HG03135 (cell line): Measurements from ENCODE around the gene NOP9.
"Not testable (repeated sequence)": the region's sequence is repeated elsewhere in the genome, so short reads cannot be mapped to it uniquely, and the experiment has no call there.

Experiments used
- ATAC-seq: cut with Tn5 transposase; IDR thresholded peaks from one replicate; pipeline ENCODE4 v1.9.1; 2021; ENCODE audit warnings: mild to moderate bottlenecking, moderate library complexity; ENCODE audit not compliant: unreplicated experiment

The NOP9 gene

DNA sequence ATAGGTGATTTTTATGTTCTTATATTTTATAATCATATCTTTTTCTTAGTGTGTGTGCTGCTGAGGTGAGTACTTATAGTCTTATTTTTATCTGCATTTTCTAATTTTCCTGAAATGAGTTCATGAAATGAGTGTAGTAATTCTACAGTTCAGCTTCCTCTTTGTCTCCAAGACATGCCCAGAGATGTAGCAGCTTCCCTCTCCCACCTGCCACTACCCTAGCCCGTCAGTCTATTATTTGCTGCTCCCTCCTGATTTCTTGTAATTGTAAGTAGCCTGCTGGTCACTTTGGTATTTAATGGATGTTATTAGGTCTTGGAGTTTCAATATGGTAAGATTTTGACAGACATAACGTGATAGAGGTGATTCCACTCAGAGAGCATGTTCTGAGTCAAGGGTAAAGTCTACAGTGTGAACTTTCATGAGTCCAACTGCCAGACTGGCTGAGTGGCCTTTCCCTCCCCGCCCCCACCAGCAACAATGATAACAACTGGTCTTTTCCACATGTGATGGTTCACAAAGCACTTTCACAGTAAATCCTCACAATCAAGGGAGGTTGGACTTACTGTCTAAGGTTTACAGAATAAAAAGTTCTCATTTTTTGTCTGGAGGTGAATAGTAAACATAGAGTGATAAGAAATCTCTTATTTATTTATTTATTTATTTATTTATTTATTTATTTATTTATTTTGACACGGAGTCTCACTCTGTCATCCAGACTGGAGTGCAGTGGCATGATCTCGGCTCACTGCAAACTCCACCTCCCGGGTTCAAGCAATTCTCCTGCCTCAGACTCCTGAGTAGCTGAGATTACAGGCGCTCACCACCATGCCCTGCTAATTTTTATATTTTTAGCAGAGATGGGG, 44.4 kb downstream of the NOP9 start:
- ATAC-seq = no peak

DNA sequence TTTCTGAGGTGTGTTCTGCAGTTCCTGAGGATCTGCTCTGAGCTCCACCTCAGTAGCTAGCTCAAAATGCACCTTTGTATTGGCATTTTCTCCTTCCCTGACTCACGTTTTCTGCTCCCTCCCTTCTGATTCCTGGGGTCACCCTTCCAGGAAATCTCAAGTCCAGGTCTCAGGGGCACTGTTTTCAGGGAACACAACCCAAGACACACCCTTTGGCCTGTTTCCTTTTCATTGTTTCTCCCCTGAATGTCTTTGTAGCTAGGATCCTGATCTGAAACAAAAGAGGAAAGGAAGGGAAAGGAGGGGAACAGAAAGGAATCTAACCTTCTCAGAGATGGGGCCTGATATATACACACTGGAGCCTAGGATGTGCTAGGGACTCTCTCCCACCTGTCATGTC, 47.5 kb downstream of the NOP9 start:
- no peak for ATAC-seq

DNA sequence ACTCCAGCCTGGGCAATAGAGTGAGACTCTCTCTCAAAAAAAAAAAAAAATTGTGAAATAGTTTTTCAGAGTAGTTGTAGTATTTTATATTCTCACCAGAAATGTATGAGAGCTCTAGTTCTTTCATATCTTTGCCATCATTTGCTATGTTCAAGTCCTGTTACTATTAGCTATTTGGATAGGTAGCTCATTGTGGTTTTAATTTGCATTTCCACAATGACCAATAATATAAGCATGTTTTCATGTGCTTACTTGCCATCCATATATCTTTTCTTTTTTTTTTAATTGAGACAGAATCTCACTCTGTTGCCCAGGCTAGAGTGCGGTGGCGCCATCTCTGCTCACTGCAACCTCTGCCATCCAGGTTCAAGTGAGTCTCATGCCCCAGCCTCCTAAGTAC, 48.5 kb downstream of the NOP9 start:
- ATAC-seq = no peak

DNA sequence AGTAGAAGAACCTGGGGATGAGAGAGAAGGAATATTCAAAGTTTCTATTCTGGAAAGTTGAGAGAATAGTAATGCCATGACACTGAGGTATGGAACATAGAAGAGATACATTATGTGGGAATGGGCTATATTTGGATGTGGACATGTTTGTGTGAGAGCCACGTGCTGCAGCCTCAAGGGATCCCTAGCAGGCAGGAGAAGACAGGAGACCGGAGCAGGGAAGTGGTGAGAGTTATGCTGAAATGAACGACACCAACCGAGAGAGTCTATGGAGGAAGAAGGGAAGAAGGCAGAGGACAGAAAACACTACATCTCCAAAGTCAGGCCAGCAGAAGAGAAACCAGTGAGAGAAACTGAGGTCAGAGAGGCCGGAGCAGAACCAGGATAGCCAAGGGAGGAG, 50.1 kb downstream of the NOP9 start:
- no peak for ATAC-seq

DNA sequence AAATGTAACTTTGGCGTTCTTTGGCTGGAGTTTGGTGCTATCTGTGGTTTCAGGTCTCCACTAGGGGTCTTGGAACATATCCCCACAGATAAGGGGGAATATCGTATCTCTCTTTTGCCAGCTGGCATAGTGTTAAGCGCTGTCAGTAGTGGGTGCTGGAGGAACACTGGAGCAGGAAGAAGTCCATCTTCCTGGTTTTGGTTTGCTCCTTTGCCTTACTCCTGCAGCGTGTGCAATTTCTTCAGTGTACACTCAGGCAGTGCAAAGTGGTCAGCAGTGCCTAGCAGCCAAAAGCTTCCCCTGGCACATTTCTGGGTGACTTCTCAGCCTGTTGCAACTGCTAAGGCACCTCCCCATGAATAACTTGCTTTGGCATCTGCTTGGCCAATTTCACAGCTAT, 51.9 kb downstream of the NOP9 start:
- no peak for ATAC-seq

DNA sequence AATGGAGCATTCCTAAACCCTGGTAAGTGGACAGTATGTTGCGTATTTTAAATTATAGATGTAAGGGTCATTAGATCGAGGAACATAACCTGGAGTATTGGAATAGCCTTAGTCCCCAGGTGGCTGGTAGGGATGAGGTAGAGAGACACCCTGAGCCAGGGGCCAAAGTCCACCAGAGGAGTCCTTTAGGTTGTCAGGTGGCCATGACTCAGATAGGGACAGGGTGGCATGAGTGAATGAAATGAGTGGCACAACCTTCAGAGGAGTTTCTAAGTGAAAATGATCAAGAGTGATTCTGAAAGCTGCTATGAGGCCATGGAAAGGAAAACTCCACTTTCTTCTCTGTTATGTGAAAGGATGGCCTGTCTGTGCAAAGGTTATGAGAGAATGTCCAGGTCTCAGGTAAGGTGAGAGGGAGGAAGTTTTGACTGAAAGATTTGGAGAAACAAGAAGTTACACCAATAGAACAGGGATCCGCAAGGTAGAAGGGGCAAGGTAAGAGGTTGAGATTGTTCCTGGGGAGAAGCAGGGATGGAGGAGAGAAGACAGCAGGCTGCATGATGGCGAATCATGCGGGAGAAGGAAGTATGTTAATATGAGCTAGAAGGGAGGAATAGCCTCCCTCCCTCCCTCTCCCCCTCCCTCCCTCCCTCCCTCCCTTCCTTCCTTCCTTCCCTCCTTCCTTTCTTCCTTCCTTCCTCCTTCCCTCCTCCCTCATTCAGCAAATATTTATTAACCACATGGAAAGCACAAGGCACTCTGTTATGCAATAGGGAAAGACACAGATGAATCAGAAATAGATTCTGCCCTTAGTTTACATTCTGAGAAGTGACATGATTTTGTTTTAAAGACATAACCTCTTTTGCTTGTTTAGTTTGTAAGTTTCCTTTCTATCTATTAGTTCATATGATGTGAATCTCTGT, 54.2 kb downstream of the NOP9 start:
- no peak for ATAC-seq

DNA sequence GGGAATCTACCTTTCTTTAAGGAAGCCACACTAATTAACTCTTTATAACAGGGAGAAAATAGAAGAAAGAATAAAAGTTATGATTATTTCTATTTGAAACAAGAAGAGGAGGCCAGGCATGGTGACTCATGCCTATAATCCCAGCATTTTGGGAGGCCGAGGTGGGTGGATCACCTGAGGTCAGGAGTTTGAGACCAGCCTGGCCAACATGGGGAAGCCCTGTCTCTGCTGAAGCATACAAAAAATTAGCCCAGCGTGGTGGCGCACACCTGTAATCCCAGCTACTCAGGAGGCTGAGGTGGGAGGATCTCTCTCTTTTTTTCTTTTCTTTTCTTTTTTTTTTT, 54.8 kb downstream of the NOP9 start:
- not testable (repeated sequence) for ATAC-seq

DNA sequence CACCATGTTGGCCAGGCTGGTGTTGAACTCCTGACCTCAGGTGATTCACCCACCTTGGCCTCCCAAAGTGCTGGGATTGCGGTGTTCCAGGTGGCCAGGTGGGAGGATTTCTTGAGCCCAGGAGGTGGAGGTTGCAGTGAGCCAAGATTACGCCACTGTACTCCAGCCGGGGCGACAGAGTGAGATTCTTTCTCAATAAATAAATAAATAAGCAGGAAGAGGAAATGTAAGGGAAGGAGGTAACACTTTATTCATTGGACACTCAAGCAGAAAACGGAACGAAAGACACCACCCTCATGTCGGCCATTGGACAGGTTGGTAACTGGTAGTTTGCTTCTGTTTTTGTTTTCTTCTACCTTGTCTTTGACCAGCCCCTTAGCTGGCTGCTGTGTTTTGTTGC, 55.4 kb downstream of the NOP9 start:
- no peak for ATAC-seq

DNA sequence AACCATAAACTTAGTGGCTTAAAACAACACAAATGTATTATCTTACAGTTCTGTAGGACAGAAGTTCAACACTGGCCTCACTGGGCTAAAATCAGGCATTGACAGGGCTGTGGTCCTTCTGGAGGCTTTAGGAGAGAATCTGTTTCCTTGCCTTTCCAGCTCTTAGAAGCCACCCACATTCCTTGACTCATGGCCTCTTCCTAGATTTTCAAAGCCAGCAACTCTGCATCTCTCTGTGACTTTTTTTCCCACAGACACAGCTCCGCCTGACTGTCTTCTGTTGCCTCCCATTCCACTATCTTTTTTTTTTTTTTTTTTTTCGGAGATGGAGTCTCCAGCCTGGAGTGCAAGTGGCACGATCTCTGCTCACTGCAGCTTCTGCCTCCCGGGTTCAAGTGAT, 56.6 kb downstream of the NOP9 start:
- ATAC-seq = no peak
